Right ventricle myocardium inferior (tissue), 1 donor: ENCODE data around the gene CFAP46. TPM values are rescaled to one million over a fixed set of nuclear protein-coding genes. Genes with fewer than 3 reads are reported as not detected.

Experiments used
- ATAC-seq: fragments of 200-7000 bp; cut with Tn5 transposase; one replicate; pipeline ENCODE4 v1.9.1; 2020; ENCODE audit warnings: mild to moderate bottlenecking, moderate library complexity
- DNase-seq: peaks from one replicate; pipeline ENCODE4 v3.0.0; 2021; ENCODE audit errors: missing footprints
- intact Hi-C: fragments of 100-400 bp; cut with DNase I; formaldehyde crosslinking; loops from one replicate; pipeline ENCODE4 v1.11.0; 2022
- total RNA-seq: library from RNA; stranded (reverse); fragmentation: NEBNext Ultra II Directional; extraction: Animal tissue kit (Norgen Biotek cat#: 25700); gene quantifications from one replicate; pipeline ENCODE4 v1.2.1, GENCODE V29; 2021
- donor health status: DM: no; HTN: yes; CAD: no; lungs with severe emphysema.

Gene CFAP46
- total RNA-seq, 1 donor from 2014 or later = 0.57 TPM

- DNase-seq (no peak), ATAC-seq (no peak)
- intact Hi-C loops = no loop called here
These were observed 129.8 kb downstream of the CFAP46 start for GRCh38 chr10:132812520-132812919.

- intact Hi-C loops = no loop called here
- DNase-seq = no peak
- no peak for ATAC-seq
These were observed 130.4 kb downstream of the CFAP46 start for GRCh38 chr10:132811891-132812481.

- intact Hi-C loops = no loop called here
- peak; percentile 17 for ATAC-seq
- DNase-seq = no peak
These were observed 131.3 kb downstream of the CFAP46 start for GRCh38 chr10:132810807-132811700.

- DNase-seq = no peak
- no peak for ATAC-seq
- intact Hi-C loops = no loop called here
These were observed 132.1 kb downstream of the CFAP46 start for GRCh38 chr10:132810141-132810806.

GRCh38 chr10:132809232-132810140 is 132.9 kb downstream of the CFAP46 start:
- no peak for DNase-seq
- ATAC-seq = no peak
- intact Hi-C loops = no loop called here

GRCh38 chr10:132808383-132809231 is 133.8 kb downstream of the CFAP46 start:
- no peak for ATAC-seq
- intact Hi-C loops = no loop called here
- no peak for DNase-seq

- DNase-seq = no peak
- no peak for ATAC-seq
- intact Hi-C loops = no loop called here
These were observed 134.7 kb downstream of the CFAP46 start for GRCh38 chr10:132807621-132808049.

- intact Hi-C loops = no loop called here
- ATAC-seq = no peak
- DNase-seq = no peak
These were observed 135.8 kb downstream of the CFAP46 start for GRCh38 chr10:132806561-132807003.

GRCh38 chr10:132806110-132806509 is 136.3 kb downstream of the CFAP46 start:
- intact Hi-C loops = no loop called here
- ATAC-seq (no peak), DNase-seq (no peak)

- ATAC-seq = no peak
- intact Hi-C loops = no loop called here
- DNase-seq = no peak
These were observed 136.8 kb downstream of the CFAP46 start for GRCh38 chr10:132805599-132805998.

- no peak for DNase-seq
- no peak for ATAC-seq
- intact Hi-C loops = no loop called here
These were observed 137.5 kb downstream of the CFAP46 start for GRCh38 chr10:132804785-132805426.

- intact Hi-C loops = no loop called here
- DNase-seq (no peak), ATAC-seq (no peak)
These were observed 138.1 kb downstream of the CFAP46 start for GRCh38 chr10:132804287-132804686.

GRCh38 chr10:132803416-132804210 is 138.8 kb downstream of the CFAP46 start:
- ATAC-seq = no peak
- no peak for DNase-seq
- intact Hi-C loops = no loop called here

GRCh38 chr10:132802694-132803320 is 139.6 kb downstream of the CFAP46 start:
- ATAC-seq (no peak), DNase-seq (no peak)
- intact Hi-C loops = no loop called here

- no peak for ATAC-seq
- no peak for DNase-seq
- intact Hi-C loops = no loop called here
These were observed 140.3 kb downstream of the CFAP46 start for GRCh38 chr10:132802048-132802447.

- intact Hi-C loops = no loop called here
- ATAC-seq = no peak
- DNase-seq = no peak
These were observed 142.5 kb downstream of the CFAP46 start for GRCh38 chr10:132799865-132800264.
